Panc1 (cell line): Measurements from ENCODE around the gene PLCD1. TPM values are rescaled to one million over a fixed set of nuclear protein-coding genes. Genes with fewer than 3 reads are reported as not detected.

ENCODE experiments used
- ATAC-seq: fragments of 200-7000 bp; cut with Tn5 transposase; 2 replicates; pipeline ENCODE4 v1.9.1; 2020; ENCODE audit warnings: mild to moderate bottlenecking, moderate library complexity
- BruUV-seq: library from RNA; stranded (reverse); fragments of 400-500 nt; replicated peaks from 2 replicates; lab custom pipeline; 2021; lab: Mats Ljungman, UMichigan
- CTCF ChIA-PET: fragments of 300-600 bp; sonication (Branson Sonifier 250); formaldehyde crosslinking; loops from one replicate; lab custom pipeline; 2022; ENCODE audit warnings: antibody characterized with exemption; lab: Charles Lee
- POLR2A ChIA-PET: fragments of 300-600 bp; sonication (Branson Sonifier 250); formaldehyde crosslinking; loops from one replicate; lab custom pipeline; 2022; ENCODE audit warnings: antibody characterized with exemption; lab: Charles Lee
- DNase-seq: peaks from one replicate; pipeline ENCODE4 v3.0.0-alpha.2; 2010; ENCODE audit warnings: low read depth, low spot score
- H3K27ac ChIP-seq: 2 replicates; pipeline ENCODE4 v1.5.1; 2011; ENCODE audit warnings: mild to moderate bottlenecking, low read length, inconsistent platforms
- H3K27me3 ChIP-seq: fragments of 200-500 bp; sonication (Bioruptor generic); 2 replicates; pipeline ENCODE4 v1.6.0; 2014; ENCODE audit warnings: low read length, inconsistent platforms; ENCODE audit not compliant: control insufficient read depth, insufficient read depth
- H3K36me3 ChIP-seq: fragments of 200-500 bp; sonication (Bioruptor generic); 2 replicates; pipeline ENCODE4 v1.5.1; 2014; ENCODE audit warnings: inconsistent platforms, mild to moderate bottlenecking, low read length, moderate library complexity; ENCODE audit not compliant: control insufficient read depth, insufficient read depth
- H3K4me1 ChIP-seq: 2 replicates; pipeline ENCODE4 v1.5.1; 2011; ENCODE audit warnings: inconsistent platforms, mild to moderate bottlenecking, low read length, moderate library complexity; ENCODE audit not compliant: control insufficient read depth, insufficient read depth
- H3K4me3 ChIP-seq, 2 experiments: 2 replicates each; pipeline ENCODE4 v1.5.1; 2011 to 2012; ENCODE audit warnings: low read depth in 2 of 2, low read length in 2 of 2, mild to moderate bottlenecking in 2 of 2, inconsistent platforms in 1 of 2, moderate library complexity in 1 of 2
- H3K9me3 ChIP-seq: fragments of 200-500 bp; sonication (Bioruptor generic); 2 replicates; pipeline ENCODE4 v1.5.1; 2014; ENCODE audit warnings: low read depth, mild to moderate bottlenecking, inconsistent platforms, low read length, moderate library complexity; ENCODE audit not compliant: control insufficient read depth, insufficient read depth
- CTCF ChIP-seq: fragments of 450-650 bp; IDR thresholded peaks from 2 replicates; pipeline ENCODE4 v1.5.1; 2017; ENCODE audit warnings: mild to moderate bottlenecking
- POLR2AphosphoS5 ChIP-seq: IDR thresholded peaks from 2 replicates; pipeline ENCODE4 v1.6.1; 2012; ENCODE audit warnings: mild to moderate bottlenecking, low read depth, low read length, moderate library complexity
- REST ChIP-seq, 2 experiments: IDR thresholded peaks; 2 replicates each; pipeline ENCODE4 v1.6.1; 2011 to 2012; ENCODE audit warnings: low read depth in 2 of 2, control low read depth in 1 of 2, low read length in 1 of 2, mild to moderate bottlenecking in 1 of 2, moderate library complexity in 1 of 2; ENCODE audit not compliant: insufficient read depth in 1 of 2
- SIN3A ChIP-seq: IDR thresholded peaks from 2 replicates; pipeline ENCODE4 v1.6.1; 2012; ENCODE audit warnings: low read depth, mild to moderate bottlenecking, low read length, moderate library complexity, borderline replicate concordance; ENCODE audit not compliant: insufficient read depth
- TCF7L2 ChIP-seq: IDR thresholded peaks from 2 replicates; pipeline ENCODE4 v1.6.1; 2011; ENCODE audit warnings: mild to moderate bottlenecking, low read depth, low read length, inconsistent platforms
- in situ Hi-C: cut with HindIII; loops from 2 replicates; pipeline ENCODE4 v1.10.0; 2016; ENCODE audit warnings: low sequenced_read_pairs, low pct_unique_long_range_greater_than_20kb
- intact Hi-C: fragments of 100-400 bp; cut with micrococcal nuclease; formaldehyde crosslinking; loops from one replicate; pipeline ENCODE4 v1.10.0; 2022; ENCODE audit not compliant: unreplicated experiment
- total RNA-seq: library from RNA; stranded (reverse); gene quantifications from one replicate; pipeline ENCODE4 v1.2.1, GENCODE V29; 2021; ENCODE audit not compliant: unreplicated experiment

Gene PLCD1
- total RNA-seq, 1 experiment from 2014 or later: 1.8 TPM

GRCh38 chr3:38046027-38046426 is 16.6 kb upstream of the PLCD1 start:
- Histone ChIP-seq H3K9me3 (no peaks in the 10 kb centered on the region), H3K36me3 (no peaks in the 10 kb centered on the region), H3K27ac (no peak overlapping the region), H3K27me3 (no peaks in the 10 kb centered on the region), H3K4me1 (no peaks in the 10 kb centered on the region), H3K4me3 (no peak overlapping the region)
- intact Hi-C loops (no loop called here), in situ Hi-C loops (no loop called here)
- TF ChIP-seq SIN3A (no peak), REST (IDR thresholded peaks at IDR 0.05; ENCODE audit: insufficient read depth in 1 of 2, low read depth in 2 of 2, low read length in 1 of 2) (no peak), TCF7L2 (no peak), CTCF (no peak), POLR2AphosphoS5 (no peak)
- DNase-seq (no peak), ATAC-seq (no peak)
- no TSS peak for BruUV-seq
- CTCF ChIA-PET: no interaction called here
- POLR2A ChIA-PET: no interaction called here

- POLR2A ChIA-PET: no interaction called here
Observed at GRCh38 chr3:38043486-38043885, 14.0 kb upstream of the PLCD1 start.

More at GRCh38 chr3:38043486-38043885, 14.0 kb upstream of the PLCD1 start:
- H3K27me3 ChIP-seq: no peaks in the 10 kb centered on the region
- intact Hi-C loops: no loop called here
- BruUV-seq: no TSS peak
- no peaks in the 10 kb centered on the region for H3K4me1 ChIP-seq
- no peak overlapping the region for H3K4me3 ChIP-seq
- H3K9me3 ChIP-seq: no peaks in the 10 kb centered on the region
- H3K36me3 ChIP-seq: no peaks in the 10 kb centered on the region
- DNase-seq (no peak), ATAC-seq (no peak)
- no peak overlapping the region for H3K27ac ChIP-seq
- TF ChIP-seq POLR2AphosphoS5 (no peak), SIN3A (no peak), REST (IDR thresholded peaks at IDR 0.05; ENCODE audit: insufficient read depth in 1 of 2, low read depth in 2 of 2, low read length in 1 of 2) (no peak), TCF7L2 (no peak), CTCF (no peak)
- in situ Hi-C loops: no loop called here
- CTCF ChIA-PET: no interaction called here
